A204.1 (cell line): ENCODE data around the gene HNRNPM.

ENCODE experiments used
- FAIRE-seq: peaks from 2 replicates; lab custom pipeline; 2012; peaks lifted over from hg19 to GRCh38; lab: Jason Lieb, UNC

Gene HNRNPM

GRCh38 chr19:8487137-8487851, 42.5 kb downstream of the HNRNPM start:
- FAIRE-seq: no peak

- no peak for FAIRE-seq
These were observed 43.6 kb downstream of the HNRNPM start for GRCh38 chr19:8488365-8488764.

- FAIRE-seq: no peak
These were observed 45.0 kb downstream of the HNRNPM start for GRCh38 chr19:8489561-8490394.

- no peak for FAIRE-seq
These were observed 45.6 kb downstream of the HNRNPM start for GRCh38 chr19:8490395-8490760.

GRCh38 chr19:8490873-8491272, 46.1 kb downstream of the HNRNPM start:
- FAIRE-seq: no peak

- FAIRE-seq: no peak
These were observed 46.8 kb downstream of the HNRNPM start for GRCh38 chr19:8491574-8491973.

GRCh38 chr19:8494158-8494557, 49.4 kb downstream of the HNRNPM start:
- no peak for FAIRE-seq

GRCh38 chr19:8498295-8498694, 53.5 kb downstream of the HNRNPM start:
- no peak for FAIRE-seq

GRCh38 chr19:8499048-8499833, 54.5 kb downstream of the HNRNPM start:
- no peak for FAIRE-seq

GRCh38 chr19:8500158-8500557, 55.4 kb downstream of the HNRNPM start:
- no peak for FAIRE-seq

- no peak for FAIRE-seq
These were observed 56.7 kb downstream of the HNRNPM start for GRCh38 chr19:8501516-8501915.

- no peak for FAIRE-seq
These were observed 57.2 kb downstream of the HNRNPM start for GRCh38 chr19:8501981-8502380.

- FAIRE-seq: no peak
These were observed 58.7 kb downstream of the HNRNPM start for GRCh38 chr19:8503510-8503909.

- no peak for FAIRE-seq
These were observed 59.4 kb downstream of the HNRNPM start for GRCh38 chr19:8504171-8504570.

GRCh38 chr19:8504919-8505318, 60.1 kb downstream of the HNRNPM start:
- no peak for FAIRE-seq

- no peak for FAIRE-seq
These were observed 61.1 kb downstream of the HNRNPM start for GRCh38 chr19:8505680-8506401.

GRCh38 chr19:8506402-8506957, 61.7 kb downstream of the HNRNPM start:
- FAIRE-seq: no peak

- FAIRE-seq: no peak
These were observed 65.9 kb downstream of the HNRNPM start for GRCh38 chr19:8510589-8511115.

- no peak for FAIRE-seq
These were observed 66.9 kb downstream of the HNRNPM start for GRCh38 chr19:8511573-8512101.

- FAIRE-seq: no peak
These were observed 67.6 kb downstream of the HNRNPM start for GRCh38 chr19:8512115-8512967.
